CD4-positive, alpha-beta memory T cell (primary cell): ENCODE results near the gene STAC. TPM values are rescaled to one million over a fixed set of nuclear protein-coding genes. Genes with fewer than 3 reads are reported as not detected.
"Not testable (repeated sequence)": the region's sequence is repeated elsewhere in the genome, so short reads cannot be mapped to it uniquely, and the experiment has no call there.

ENCODE experiments used
- CTCF ChIA-PET: fragments of 350-600 bp; sonication (Branson Sonifier 250); formaldehyde crosslinking; loops from one replicate; lab custom pipeline; 2021; ENCODE audit warnings: inconsistent platforms; ENCODE audit not compliant: partially characterized antibody; lab: Charles Lee
- POLR2A ChIA-PET: fragments of 350-600 bp; sonication (Branson Sonifier 250); formaldehyde crosslinking; loops from one replicate; lab custom pipeline; 2021; ENCODE audit not compliant: partially characterized antibody; lab: Charles Lee
- DNase-seq, 5 donors: peaks; one replicate each; pipeline versions ENCODE4 v3.0.0 to v3.0.0-alpha.2; 2020 to 2022; ENCODE audit warnings: mixed read lengths in 1 of 5
- H3K27ac ChIP-seq: one replicate; pipeline ENCODE4 v1.7.0; 2013; ENCODE audit warnings: low read depth, low read length
- H3K27me3 ChIP-seq: 2 replicates; pipeline ENCODE4 v1.7.0; 2013; ENCODE audit warnings: mild to moderate bottlenecking, low read length, moderate library complexity; ENCODE audit not compliant: insufficient read depth
- H3K36me3 ChIP-seq: 2 replicates; pipeline ENCODE4 v1.7.0; 2013; ENCODE audit warnings: mild to moderate bottlenecking, low read length, moderate library complexity; ENCODE audit not compliant: insufficient read depth
- H3K4me1 ChIP-seq: 2 replicates; pipeline ENCODE4 v1.7.0; 2013; ENCODE audit warnings: mild to moderate bottlenecking, low read length, moderate library complexity; ENCODE audit not compliant: insufficient read depth
- H3K4me3 ChIP-seq, 2 donors: one replicate each; pipeline ENCODE4 v1.7.0; 2013; ENCODE audit warnings: low read length in 2 of 2, mild to moderate bottlenecking in 1 of 2
- H3K9me3 ChIP-seq, 2 donors: one replicate each; pipeline ENCODE4 v1.7.0; 2013; ENCODE audit warnings: low read length in 2 of 2, control low read depth in 1 of 2; ENCODE audit not compliant: control insufficient read depth in 1 of 2
- H3K27ac Mint-ChIP-seq, 7 donors: one replicate each; pipeline ENCODE4 v1.8.0; 2020 to 2021; ENCODE audit warnings: mixed read lengths in 7 of 7, mild to moderate bottlenecking in 6 of 7, inconsistent platforms in 3 of 7, moderate library complexity in 3 of 7
- H3K27me3 Mint-ChIP-seq, 2 donors: one replicate each; pipeline ENCODE4 v1.8.0; 2020 to 2021; ENCODE audit warnings: mixed read lengths in 2 of 2
- H3K36me3 Mint-ChIP-seq, 2 donors: one replicate each; pipeline ENCODE4 v1.8.0; 2020 to 2021; ENCODE audit warnings: mixed read lengths in 2 of 2, inconsistent platforms in 1 of 2, mild to moderate bottlenecking in 1 of 2
- H3K4me1 Mint-ChIP-seq, 4 donors: one replicate each; pipeline ENCODE4 v1.8.0; 2020 to 2021; ENCODE audit warnings: mixed read lengths in 4 of 4, mild to moderate bottlenecking in 1 of 4
- H3K4me3 Mint-ChIP-seq, 8 donors: one replicate each; pipeline ENCODE4 v1.8.0; 2020 to 2021; ENCODE audit warnings: mixed read lengths in 8 of 8, mild to moderate bottlenecking in 7 of 8, moderate library complexity in 6 of 8, inconsistent platforms in 3 of 8
- H3K9me3 Mint-ChIP-seq, 8 donors: one replicate each; pipeline ENCODE4 v1.8.0; 2020 to 2021; ENCODE audit warnings: mixed read lengths in 8 of 8, mild to moderate bottlenecking in 5 of 8, inconsistent platforms in 3 of 8, moderate library complexity in 1 of 8
- intact Hi-C: fragments of 100-400 bp; cut with micrococcal nuclease; formaldehyde crosslinking; loops from one replicate; pipeline ENCODE4 v1.15.1; 2023
- polyA plus RNA-seq, 2 donors: library from polyadenylated mRNA; unstranded; fragments of 300-500 nt; fragmentation: Illumina TruSeq; gene quantifications; one replicate each; pipeline ENCODE4 v1.2.3, GENCODE V29; 2021
- total RNA-seq, 2 experiments: library from RNA; stranded (reverse); gene quantifications; one replicate each; pipeline ENCODE4 v1.2.3, GENCODE V29; 2021

The STAC gene
- total and polyA plus RNA-seq, 4 experiments from 2014 or later = not detected

DNA sequence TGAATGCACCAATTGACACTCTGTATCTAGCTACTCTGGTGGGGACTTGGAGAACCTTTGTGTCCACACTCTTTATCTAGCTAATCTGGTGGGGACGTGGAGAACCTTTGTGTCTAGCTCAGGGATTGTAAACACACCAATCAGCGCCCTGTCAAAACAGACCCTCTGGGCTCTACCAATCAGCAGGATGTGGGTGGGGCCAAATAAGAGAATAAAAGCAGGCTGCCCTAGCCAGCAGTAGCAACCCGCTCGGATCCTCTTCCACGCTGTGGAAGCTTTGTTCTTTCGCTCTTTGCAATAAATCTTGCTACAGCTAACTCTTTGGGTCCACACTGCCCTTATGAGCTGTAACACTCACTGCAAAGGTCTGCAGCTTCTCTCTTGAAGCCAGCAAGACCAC lies 73.6 kb downstream of the STAC start:
- H3K36me3 ChIP-seq, H3K4me1 Mint-ChIP-seq, H3K27me3 ChIP-seq, CTCF ChIA-PET, H3K4me3 ChIP-seq, H3K4me1 ChIP-seq, H3K27me3 Mint-ChIP-seq, H3K9me3 Mint-ChIP-seq, H3K27ac ChIP-seq, H3K9me3 ChIP-seq, DNase-seq, POLR2A ChIA-PET, H3K36me3 Mint-ChIP-seq, intact Hi-C loops: not testable (repeated sequence)
- peak overlapping the region in 1 of 7 donors; percentile 27 for H3K27ac Mint-ChIP-seq
- peak overlapping the region in 2 of 8 donors; percentile 13 to 68 for H3K4me3 Mint-ChIP-seq

DNA sequence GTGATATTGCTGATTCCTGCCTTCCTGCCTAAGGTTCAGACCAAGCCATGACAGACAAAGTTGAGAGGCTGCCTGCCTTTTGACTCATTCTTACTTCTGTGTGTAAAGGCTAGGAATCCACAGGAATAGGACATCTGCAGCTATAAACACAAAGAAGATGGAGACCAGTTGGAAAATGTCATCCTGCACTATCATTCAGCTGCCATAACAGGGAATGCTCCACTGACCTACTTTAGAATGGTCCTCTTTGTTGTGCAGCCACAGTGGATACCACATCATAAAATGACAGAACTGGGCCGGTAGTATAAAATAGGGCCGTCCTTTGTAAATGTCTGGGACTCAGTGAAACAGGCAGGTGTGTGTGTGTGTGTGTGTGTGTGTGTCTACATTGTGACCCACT lies 75.1 kb downstream of the STAC start:
- Histone ChIP-seq H3K4me3 (no peak overlapping the region), H3K27me3 (no peaks in the 10 kb centered on the region), H3K4me1 (no peaks in the 10 kb centered on the region), H3K9me3 (no peaks in the 10 kb centered on the region), H3K27ac (no peak overlapping the region), H3K36me3 (no peaks in the 10 kb centered on the region)
- H3K9me3 Mint-ChIP-seq = peaks cover 0 to 2% (median 0%) of the 10 kb centered on the region in 8 donors
- CTCF ChIA-PET = no interaction called here
- H3K4me3 Mint-ChIP-seq = no peak overlapping the region
- DNase-seq = no peak
- no peaks in the 10 kb centered on the region for H3K4me1 Mint-ChIP-seq
- no peak overlapping the region for H3K27ac Mint-ChIP-seq
- H3K27me3 Mint-ChIP-seq = peaks cover 2% of the 10 kb centered on the region in 2 donors
- intact Hi-C loops = no loop called here
- POLR2A ChIA-PET = no interaction called here
- no peaks in the 10 kb centered on the region for H3K36me3 Mint-ChIP-seq

DNA sequence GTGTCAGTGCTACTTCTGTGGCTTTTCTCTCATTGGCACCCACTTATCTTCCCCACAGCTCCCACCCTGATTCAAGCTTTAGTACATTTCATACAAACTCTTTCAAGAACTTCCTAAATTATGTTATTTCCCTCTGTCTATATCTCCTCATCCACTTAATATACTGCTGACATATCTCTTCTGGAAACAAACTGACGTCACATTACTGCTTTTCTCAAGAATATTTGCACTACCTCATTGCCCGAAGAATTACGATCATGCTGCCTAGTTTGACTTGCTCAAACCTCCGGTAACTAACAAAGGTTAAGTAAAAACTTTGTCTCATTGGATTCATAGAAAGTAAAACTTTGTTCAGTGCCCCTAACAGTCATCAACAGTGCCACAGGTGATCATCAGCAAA lies 76.5 kb downstream of the STAC start:
- DNase-seq = no peak
- Histone ChIP-seq H3K9me3 (no peaks in the 10 kb centered on the region), H3K36me3 (no peaks in the 10 kb centered on the region), H3K27ac (no peak overlapping the region), H3K27me3 (no peaks in the 10 kb centered on the region), H3K4me3 (no peak overlapping the region), H3K4me1 (no peaks in the 10 kb centered on the region)
- Mint-ChIP-seq H3K27ac (peak overlapping the region in 1 of 7 donors; percentile 55), H3K4me1 (no peaks in the 10 kb centered on the region), H3K9me3 (peaks cover 0 to 3% (median 0%) of the 10 kb centered on the region in 8 donors), H3K27me3 (peaks cover 2% of the 10 kb centered on the region in 2 donors), H3K4me3 (no peak overlapping the region), H3K36me3 (no peaks in the 10 kb centered on the region)
- ChIA-PET CTCF (no interaction called here), POLR2A (no interaction called here)
- intact Hi-C loops = no loop called here

DNA sequence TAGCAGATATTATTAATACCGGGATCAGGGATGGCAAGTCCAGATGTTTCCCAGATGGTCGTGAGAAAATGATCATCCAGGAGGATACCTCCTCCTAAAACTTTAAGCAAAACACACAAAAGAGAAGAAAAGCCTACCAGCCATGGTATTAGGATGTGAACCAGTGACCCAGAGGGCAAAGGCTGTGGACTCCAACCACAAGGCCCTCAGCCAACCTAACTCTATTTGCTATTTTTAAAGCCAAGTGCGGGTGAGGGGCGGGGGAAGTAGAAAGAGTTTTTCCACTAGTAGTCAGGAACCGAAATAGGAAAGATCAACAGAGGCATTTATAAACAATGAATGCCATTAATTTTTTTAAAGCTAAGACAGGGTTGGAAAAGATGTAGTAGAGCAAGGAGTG lies 77.4 kb downstream of the STAC start:
- no peak overlapping the region for H3K27ac ChIP-seq
- no peaks in the 10 kb centered on the region for H3K9me3 ChIP-seq
- intact Hi-C loops = no loop called here
- H3K27me3 ChIP-seq = no peaks in the 10 kb centered on the region
- Mint-ChIP-seq H3K4me3 (no peak overlapping the region), H3K27me3 (peaks cover 2% of the 10 kb centered on the region in 2 donors), H3K27ac (no peak overlapping the region), H3K9me3 (peaks cover 0 to 3% (median 0%) of the 10 kb centered on the region in 8 donors), H3K4me1 (peaks cover 0 to 3% (median 0%) of the 10 kb centered on the region in 4 donors), H3K36me3 (no peaks in the 10 kb centered on the region)
- H3K4me1 ChIP-seq = no peaks in the 10 kb centered on the region
- CTCF ChIA-PET = no interaction called here
- H3K4me3 ChIP-seq = no peak overlapping the region
- no peaks in the 10 kb centered on the region for H3K36me3 ChIP-seq
- no peak for DNase-seq
- POLR2A ChIA-PET = no interaction called here

DNA sequence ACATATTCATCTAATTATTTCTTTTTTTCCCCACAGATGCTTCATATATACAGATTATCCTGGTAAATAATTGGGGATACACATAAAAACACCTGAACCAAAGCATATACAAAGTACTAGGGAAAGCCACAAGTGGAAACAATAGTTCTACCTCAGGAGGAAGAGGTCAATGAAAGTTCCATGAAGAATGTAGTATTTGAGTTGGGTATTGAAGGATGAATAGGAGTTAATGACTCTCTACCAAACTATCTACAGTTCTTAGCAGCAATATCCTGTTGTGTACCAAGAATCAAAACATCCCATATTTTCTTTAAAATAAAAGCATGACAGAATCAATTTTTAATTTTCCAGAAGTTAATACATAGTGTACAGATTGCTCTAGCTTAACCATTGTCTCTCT lies 78.9 kb downstream of the STAC start:
- ChIA-PET CTCF (no interaction called here), POLR2A (no interaction called here)
- DNase-seq = no peak
- Mint-ChIP-seq H3K27ac (no peak overlapping the region), H3K4me3 (no peak overlapping the region), H3K4me1 (peaks cover 0 to 3% (median 0%) of the 10 kb centered on the region in 4 donors), H3K9me3 (peaks cover 0 to 3% (median 0%) of the 10 kb centered on the region in 8 donors), H3K27me3 (peaks cover 2% of the 10 kb centered on the region in 2 donors), H3K36me3 (no peaks in the 10 kb centered on the region)
- intact Hi-C loops = no loop called here
- Histone ChIP-seq H3K27me3 (no peaks in the 10 kb centered on the region), H3K9me3 (no peaks in the 10 kb centered on the region), H3K4me1 (no peaks in the 10 kb centered on the region), H3K36me3 (no peaks in the 10 kb centered on the region), H3K27ac (no peak overlapping the region), H3K4me3 (no peak overlapping the region)

DNA sequence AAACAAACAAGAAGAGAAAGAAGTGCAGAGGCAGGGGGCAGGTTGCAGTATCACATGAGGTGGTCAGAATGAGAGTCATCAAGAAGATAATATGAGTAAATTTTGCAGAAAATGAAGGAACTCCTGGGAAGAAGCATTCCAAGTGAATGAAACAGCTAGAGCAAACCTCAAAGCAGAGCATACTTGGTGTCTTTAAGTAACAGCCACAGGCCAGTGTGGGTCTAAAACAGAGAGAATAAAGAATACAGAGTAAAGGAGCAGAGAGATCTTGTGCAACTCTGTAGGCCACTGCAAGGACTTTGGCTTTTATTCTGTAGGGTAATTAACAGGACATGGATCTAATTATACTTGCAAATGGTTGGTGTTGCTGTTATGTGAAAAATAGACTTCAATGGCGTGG lies 81.3 kb downstream of the STAC start:
- Mint-ChIP-seq H3K27me3 (peaks cover 0 to under 1% of the 10 kb centered on the region in 2 donors), H3K4me1 (peaks cover 0 to 3% (median 0%) of the 10 kb centered on the region in 4 donors), H3K27ac (no peak overlapping the region), H3K36me3 (no peaks in the 10 kb centered on the region), H3K4me3 (no peak overlapping the region), H3K9me3 (peaks cover 0 to 6% (median 5%) of the 10 kb centered on the region in 8 donors)
- Histone ChIP-seq H3K4me3 (no peak overlapping the region), H3K36me3 (no peaks in the 10 kb centered on the region), H3K4me1 (no peaks in the 10 kb centered on the region), H3K27me3 (no peaks in the 10 kb centered on the region), H3K27ac (no peak overlapping the region), H3K9me3 (no peaks in the 10 kb centered on the region)
- intact Hi-C loops = no loop called here
- DNase-seq = no peak
- ChIA-PET POLR2A (no interaction called here), CTCF (no interaction called here)

DNA sequence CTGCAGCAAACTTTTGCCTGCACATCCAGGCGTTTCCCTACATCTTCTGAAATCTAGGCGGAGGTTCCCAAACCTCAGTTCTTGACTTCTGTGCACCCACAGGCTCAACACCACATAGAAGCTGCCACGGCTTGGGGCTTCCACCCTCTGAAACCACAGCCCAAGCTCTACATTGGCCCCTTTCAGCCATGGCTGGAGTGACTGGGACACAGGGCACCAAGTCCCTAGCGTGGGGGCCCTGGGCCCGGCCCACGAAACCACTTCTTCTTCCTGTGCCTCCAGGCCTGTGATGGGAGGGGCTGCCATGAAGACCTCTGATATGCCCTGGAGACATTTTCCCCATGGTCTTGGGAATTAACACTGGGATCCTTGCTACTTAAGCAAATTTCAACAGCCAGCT lies 91.7 kb downstream of the STAC start:
- H3K27me3 ChIP-seq, H3K4me3 ChIP-seq, H3K36me3 ChIP-seq, H3K9me3 ChIP-seq, CTCF ChIA-PET, H3K4me1 Mint-ChIP-seq, POLR2A ChIA-PET, H3K4me3 Mint-ChIP-seq, H3K36me3 Mint-ChIP-seq, H3K4me1 ChIP-seq, H3K27ac ChIP-seq, DNase-seq, intact Hi-C loops, H3K27me3 Mint-ChIP-seq, H3K27ac Mint-ChIP-seq: not testable (repeated sequence)
- peaks cover 0 to 24% (median 6%) of the 10 kb centered on the region in 8 donors for H3K9me3 Mint-ChIP-seq

DNA sequence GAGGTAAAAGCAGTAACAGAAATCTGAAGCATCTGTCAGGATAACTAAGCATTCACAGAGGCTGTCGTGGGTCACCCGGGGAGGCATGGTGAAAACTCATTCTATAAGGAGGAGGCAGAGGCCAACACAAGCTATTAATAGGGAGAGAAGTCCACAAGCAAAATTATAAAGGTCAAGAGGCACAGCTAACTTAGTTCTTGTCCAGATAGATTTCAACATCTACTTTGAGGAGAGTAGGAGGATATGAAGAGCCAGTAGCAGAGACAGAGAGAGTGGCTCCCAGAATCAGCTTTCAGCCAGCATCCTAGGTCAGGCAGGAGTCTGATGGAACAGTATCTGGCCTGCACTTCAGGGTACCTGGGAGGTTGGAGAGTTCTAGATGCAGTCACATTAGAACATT lies 95.3 kb downstream of the STAC start:
- H3K4me1 ChIP-seq = no peaks in the 10 kb centered on the region
- H3K36me3 ChIP-seq = no peaks in the 10 kb centered on the region
- H3K27me3 Mint-ChIP-seq = peaks cover 1 to 6% of the 10 kb centered on the region in 2 donors
- no peak overlapping the region for H3K27ac Mint-ChIP-seq
- no peaks in the 10 kb centered on the region for H3K36me3 Mint-ChIP-seq
- no peaks in the 10 kb centered on the region for H3K9me3 ChIP-seq
- no peak overlapping the region for H3K27ac ChIP-seq
- no peak overlapping the region for H3K4me3 Mint-ChIP-seq
- intact Hi-C loops = no loop called here
- H3K4me1 Mint-ChIP-seq = no peaks in the 10 kb centered on the region
- H3K4me3 ChIP-seq = no peak overlapping the region
- no peaks in the 10 kb centered on the region for H3K27me3 ChIP-seq
- DNase-seq = no peak
- ChIA-PET POLR2A (no interaction called here), CTCF (no interaction called here)
- H3K9me3 Mint-ChIP-seq = peaks cover 0 to 30% (median 5%) of the 10 kb centered on the region in 8 donors
